ENCODE results near the gene PDCD2L.

DNA sequence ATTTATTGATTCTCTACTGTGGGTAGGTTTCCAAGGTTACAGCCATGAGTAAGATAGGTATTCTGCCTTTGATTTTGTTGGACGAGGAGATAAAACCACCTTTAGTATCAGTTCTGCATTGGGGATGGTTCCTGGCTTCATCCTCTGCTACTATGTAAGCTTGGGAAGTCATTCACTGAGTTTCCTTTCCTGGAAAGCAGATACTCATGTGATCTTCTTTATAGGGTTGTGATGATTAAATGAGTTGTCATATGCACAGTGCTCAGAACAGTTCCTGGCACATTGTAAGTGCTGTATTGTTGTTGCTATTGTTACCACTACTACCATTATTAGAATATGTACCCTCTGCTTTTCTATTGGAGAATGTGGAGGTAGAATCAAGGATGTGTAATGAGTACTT, 64.2 kb downstream of the PDCD2L start:
- TF ChIP-seq, protein P1, sequence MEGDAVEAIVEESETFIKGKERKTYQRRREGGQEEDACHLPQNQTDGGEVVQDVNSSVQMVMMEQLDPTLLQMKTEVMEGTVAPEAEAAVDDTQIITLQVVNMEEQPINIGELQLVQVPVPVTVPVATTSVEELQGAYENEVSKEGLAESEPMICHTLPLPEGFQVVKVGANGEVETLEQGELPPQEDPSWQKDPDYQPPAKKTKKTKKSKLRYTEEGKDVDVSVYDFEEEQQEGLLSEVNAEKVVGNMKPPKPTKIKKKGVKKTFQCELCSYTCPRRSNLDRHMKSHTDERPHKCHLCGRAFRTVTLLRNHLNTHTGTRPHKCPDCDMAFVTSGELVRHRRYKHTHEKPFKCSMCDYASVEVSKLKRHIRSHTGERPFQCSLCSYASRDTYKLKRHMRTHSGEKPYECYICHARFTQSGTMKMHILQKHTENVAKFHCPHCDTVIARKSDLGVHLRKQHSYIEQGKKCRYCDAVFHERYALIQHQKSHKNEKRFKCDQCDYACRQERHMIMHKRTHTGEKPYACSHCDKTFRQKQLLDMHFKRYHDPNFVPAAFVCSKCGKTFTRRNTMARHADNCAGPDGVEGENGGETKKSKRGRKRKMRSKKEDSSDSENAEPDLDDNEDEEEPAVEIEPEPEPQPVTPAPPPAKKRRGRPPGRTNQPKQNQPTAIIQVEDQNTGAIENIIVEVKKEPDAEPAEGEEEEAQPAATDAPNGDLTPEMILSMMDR (IDR thresholded peaks at IDR 0.05; ENCODE audit: low read depth, low read length): no peak
- TF ChIP-seq, protein P2, sequence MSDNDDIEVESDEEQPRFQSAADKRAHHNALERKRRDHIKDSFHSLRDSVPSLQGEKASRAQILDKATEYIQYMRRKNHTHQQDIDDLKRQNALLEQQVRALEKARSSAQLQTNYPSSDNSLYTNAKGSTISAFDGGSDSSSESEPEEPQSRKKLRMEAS (IDR thresholded peaks at IDR 0.05; ENCODE audit: low read depth, low read length): no peak
- no peak for TF ChIP-seq POLR2A (IDR thresholded peaks at IDR 0.05; ENCODE audit: extremely low read depth, insufficient read length)

Measured in NB4 (cell line).